ENCODE data around the gene CCR6.
"Not testable (repeated sequence)": the region's sequence is repeated elsewhere in the genome, so short reads cannot be mapped to it uniquely, and the experiment has no call there.

The CCR6 gene

DNA sequence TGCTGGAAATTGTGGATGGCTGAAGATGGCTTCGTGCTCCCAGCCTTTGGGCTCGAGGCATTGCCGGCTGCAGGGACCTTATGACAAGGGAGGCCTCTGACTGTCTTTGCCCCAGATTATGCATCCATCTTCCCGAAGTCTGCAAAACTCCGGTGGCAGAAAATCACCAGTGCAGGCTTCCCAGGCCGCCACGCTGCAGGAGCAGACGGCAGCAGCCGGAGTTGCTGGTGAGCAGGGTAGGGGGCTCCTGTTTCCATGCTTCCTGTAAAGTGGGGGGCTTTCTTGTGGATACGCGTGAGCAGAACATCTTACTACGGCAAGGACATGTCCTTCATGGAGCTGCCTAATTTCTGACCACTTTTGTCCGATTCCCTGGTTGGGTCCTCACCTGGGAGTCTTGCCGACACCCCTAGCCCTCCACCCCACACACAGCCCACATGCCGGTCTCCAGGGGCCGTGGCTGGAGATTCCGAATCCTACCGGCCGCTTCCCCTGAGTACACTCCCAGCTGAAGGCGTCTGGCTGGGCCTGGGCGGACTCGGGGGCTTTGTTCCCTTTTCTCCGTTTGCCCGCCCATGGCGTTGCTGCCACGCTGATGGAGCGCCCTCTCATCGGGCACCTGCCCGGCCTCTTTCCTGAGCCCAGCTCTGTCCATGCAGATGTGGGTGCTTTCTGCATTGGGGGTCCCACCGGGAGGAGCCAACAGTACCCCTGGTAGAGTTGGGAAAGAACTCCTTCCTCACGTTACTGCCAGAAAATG lies 56.2 kb downstream of the CCR6 start:
- not testable (repeated sequence) for DNase-seq

DNA sequence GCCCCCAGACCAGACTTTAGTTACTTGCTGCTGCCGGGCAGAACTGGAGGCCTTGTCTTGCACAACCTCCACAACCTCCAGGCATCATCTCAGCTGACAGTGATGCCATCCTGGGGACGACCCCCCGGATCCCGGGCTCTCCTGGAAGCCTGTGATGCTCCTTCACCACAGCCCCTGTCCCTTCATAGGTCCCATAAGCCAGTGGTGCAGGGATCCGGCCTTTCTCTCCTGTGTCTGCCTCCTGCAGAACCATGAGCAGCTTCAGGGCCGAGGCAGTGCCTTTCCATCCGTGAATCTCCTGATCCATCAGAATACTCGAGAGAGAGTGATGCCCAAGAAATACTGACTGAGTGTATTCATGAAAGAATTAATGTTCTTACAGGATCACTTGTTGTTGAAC lies 57.2 kb downstream of the CCR6 start:
- not testable (repeated sequence) for DNase-seq

GRCh38 chr6:167181351-167181750 lies 58.5 kb downstream of the CCR6 start:
- DNase-seq: not testable (repeated sequence)

DNA sequence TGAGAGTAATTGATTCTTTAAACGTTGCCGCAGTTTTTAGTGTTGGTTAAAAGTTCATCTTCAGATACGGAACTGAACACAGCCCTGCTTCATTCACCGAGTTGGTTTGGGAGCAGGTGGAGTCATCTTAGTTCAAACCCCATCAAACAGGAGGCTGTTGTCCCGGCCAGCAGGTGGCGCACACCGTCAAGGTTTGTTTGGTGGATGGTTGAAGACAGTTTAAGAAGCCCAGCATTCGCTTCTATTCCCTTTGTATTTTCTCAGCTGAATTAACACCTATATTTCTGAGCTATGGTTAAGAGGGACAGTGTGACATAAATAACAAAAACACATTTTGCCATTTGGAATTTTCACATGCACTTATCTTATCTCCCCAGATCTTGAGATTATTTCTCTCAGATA lies 60.0 kb downstream of the CCR6 start:
- not testable (repeated sequence) for DNase-seq

DNA sequence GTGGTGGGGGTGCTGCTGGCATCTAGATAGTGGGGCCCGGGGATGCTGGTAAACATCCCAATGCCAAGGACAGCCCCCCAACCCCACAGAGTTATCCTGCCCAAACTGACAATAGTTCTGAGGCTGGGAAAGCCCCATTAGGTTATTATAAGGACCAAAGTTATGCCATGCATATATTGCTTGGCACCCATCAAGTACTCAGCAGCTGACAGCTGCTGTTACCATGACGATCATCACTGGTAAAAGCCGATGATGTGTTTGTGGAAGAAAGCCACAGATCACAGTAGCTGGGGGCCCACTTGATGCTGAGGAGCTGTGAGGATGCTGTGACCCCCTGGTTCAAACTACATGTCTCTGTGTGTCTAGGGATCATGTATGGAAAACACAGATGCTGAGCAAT lies 62.2 kb downstream of the CCR6 start:
- DNase-seq: not testable (repeated sequence)

DNA sequence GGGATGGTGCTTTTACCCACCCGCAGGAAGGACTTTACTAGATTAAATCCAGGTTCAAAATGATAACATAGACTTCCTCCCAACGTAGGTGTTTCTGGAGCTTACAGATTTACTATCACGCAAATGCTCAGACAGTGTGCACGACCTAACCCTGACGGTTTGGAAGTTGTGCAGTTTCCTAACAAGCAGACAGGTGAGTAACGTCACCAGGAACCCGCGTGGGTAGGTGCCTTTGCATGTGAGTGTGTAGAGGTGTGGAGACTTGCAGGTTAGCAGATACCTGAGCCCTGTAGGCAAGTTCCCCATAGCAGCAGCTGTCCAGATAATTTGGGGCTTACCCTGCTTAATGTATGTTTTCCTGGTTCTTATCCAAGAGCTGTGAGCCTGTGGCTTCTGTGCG lies 64.4 kb downstream of the CCR6 start:
- not testable (repeated sequence) for DNase-seq
